HepG2 (cell line): ENCODE measurements around the gene MACROD2. TPM values are rescaled to one million over a fixed set of nuclear protein-coding genes. Genes with fewer than 3 reads are reported as not detected.

ENCODE experiments used
- ASH2L ChIP-seq: fragments of 300-600, 200-600 bp; sonication (generic); IDR thresholded peaks from 2 replicates; pipeline ENCODE4 v1.7.0; 2017; ENCODE audit warnings: low read depth, mild to moderate bottlenecking, moderate library complexity, mixed read lengths, low read length; ENCODE audit not compliant: insufficient read length
- GABPA ChIP-seq, 2 experiments: IDR thresholded peaks; 2 replicates each; pipeline ENCODE4 v1.6.1; 2011 to 2016; ENCODE audit warnings: low read depth in 2 of 2, low read length in 1 of 2, missing biosample characterization in 1 of 2, missing genetic modification characterization in 1 of 2
- IRF2 ChIP-seq: IDR thresholded peaks from 2 replicates; pipeline ENCODE4 v1.6.1; 2018; ENCODE audit warnings: missing genetic modification reagents, missing compliant biosample characterization
- JUN ChIP-seq: sonication (generic); formaldehyde crosslinking; IDR thresholded peaks from 2 replicates; pipeline ENCODE4 v1.4.0; 2020; ENCODE audit warnings: mild to moderate bottlenecking, missing genetic modification reagents
- KAT8 ChIP-seq: IDR thresholded peaks from 2 replicates; pipeline ENCODE4 v1.6.1; 2016; ENCODE audit warnings: missing genetic modification reagents, missing compliant biosample characterization
- KLF13 ChIP-seq: sonication (generic); formaldehyde crosslinking; IDR thresholded peaks from 2 replicates; pipeline ENCODE4 v1.4.0; 2020; ENCODE audit warnings: mild to moderate bottlenecking, missing genetic modification reagents
- KLF15 ChIP-seq: sonication (generic); formaldehyde crosslinking; IDR thresholded peaks from 2 replicates; pipeline ENCODE4 v1.8.1; 2023; ENCODE audit warnings: borderline replicate concordance, mild to moderate bottlenecking, inconsistent platforms, missing genetic modification reagents, mixed read lengths
- MAFG ChIP-seq: sonication (generic); formaldehyde crosslinking; IDR thresholded peaks from 2 replicates; pipeline ENCODE4 v1.5.1; 2020; ENCODE audit warnings: mild to moderate bottlenecking, missing genetic modification reagents
- NR3C1 ChIP-seq: sonication (generic); formaldehyde crosslinking; IDR thresholded peaks from 2 replicates; pipeline ENCODE4 v1.4.0; 2020; ENCODE audit warnings: missing genetic modification reagents
- SRY ChIP-seq: sonication (generic); formaldehyde crosslinking; IDR thresholded peaks from 2 replicates; pipeline ENCODE4 v1.8.0; 2022; ENCODE audit warnings: mild to moderate bottlenecking, missing genetic modification reagents
- TARDBP ChIP-seq: sonication (generic); formaldehyde crosslinking; IDR thresholded peaks from 2 replicates; pipeline ENCODE4 v1.8.0; 2022; ENCODE audit warnings: mild to moderate bottlenecking, missing genetic modification reagents
- ZBTB7A ChIP-seq: sonication (generic); formaldehyde crosslinking; IDR thresholded peaks from 2 replicates; pipeline ENCODE4 v1.8.0; 2022; ENCODE audit warnings: mild to moderate bottlenecking, missing genetic modification reagents
- ZNF3 ChIP-seq: IDR thresholded peaks from 2 replicates; pipeline ENCODE4 v1.7.0; 2017; ENCODE audit warnings: inconsistent platforms
- ZNF614 ChIP-seq: IDR thresholded peaks from 2 replicates; pipeline ENCODE4 v1.6.1; 2018; ENCODE audit warnings: missing biosample characterization, missing genetic modification reagents, inconsistent platforms, borderline replicate concordance
- ZNF644 ChIP-seq: IDR thresholded peaks from 2 replicates; pipeline ENCODE4 v1.6.1; 2016; ENCODE audit warnings: low read depth
- polyA plus RNA-seq, 8 experiments: library from polyadenylated mRNA; depleted of rRNA in 3 of 8; stranded (reverse) in 7 of 8; unstranded in 1 of 8; fragments of >200 nt; fragmentation: Illumina TruSeq in 4 of 8; extraction: Trizol in 4 of 8; gene quantifications; 2 replicates each; pipeline versions ENCODE4 v1.2.1 to v1.2.3, GENCODE V29; 2011 to 2016; ENCODE audit warnings: low read depth in 4 of 8, missing spikeins in 1 of 8, mixed read lengths in 1 of 8; ENCODE audit not compliant: insufficient read depth in 1 of 8
- total RNA-seq, 5 experiments: library from RNA; depleted of rRNA; stranded (reverse); fragments of >200 nt; fragmentation: Illumina TruSeq; extraction: Trizol; gene quantifications; 2 replicates each; pipeline ENCODE4 v1.2.3, GENCODE V29; 2016; ENCODE audit warnings: low read depth in 1 of 5
- TF ChIP-seq, protein P1 (sequence below): sonication (generic); formaldehyde crosslinking; IDR thresholded peaks from 2 replicates; pipeline ENCODE4 v1.4.0; 2020; ENCODE audit warnings: missing genetic modification reagents, borderline replicate concordance
- TF ChIP-seq, protein P2 (sequence below): sonication (generic); formaldehyde crosslinking; IDR thresholded peaks from 2 replicates; pipeline ENCODE4 v1.5.1; 2020; ENCODE audit warnings: mild to moderate bottlenecking, moderate library complexity, missing genetic modification reagents
- TF ChIP-seq, protein P3 (sequence below): fragments of 450-650 bp; IDR thresholded peaks from 2 replicates; pipeline ENCODE4 v1.6.1; 2016
- TF ChIP-seq, protein P4 (sequence below): sonication (generic); formaldehyde crosslinking; IDR thresholded peaks from 2 replicates; pipeline ENCODE4 v1.8.0; 2022; ENCODE audit warnings: missing genetic modification reagents, mild to moderate bottlenecking, moderate library complexity, borderline replicate concordance

MACROD2 gene
- total and polyA plus RNA-seq, 2 of the 13 experiments (the other 11 are each of a cell fraction or from before 2014, with no cell fraction given), result 0.13 to 0.51 TPM

DNA sequence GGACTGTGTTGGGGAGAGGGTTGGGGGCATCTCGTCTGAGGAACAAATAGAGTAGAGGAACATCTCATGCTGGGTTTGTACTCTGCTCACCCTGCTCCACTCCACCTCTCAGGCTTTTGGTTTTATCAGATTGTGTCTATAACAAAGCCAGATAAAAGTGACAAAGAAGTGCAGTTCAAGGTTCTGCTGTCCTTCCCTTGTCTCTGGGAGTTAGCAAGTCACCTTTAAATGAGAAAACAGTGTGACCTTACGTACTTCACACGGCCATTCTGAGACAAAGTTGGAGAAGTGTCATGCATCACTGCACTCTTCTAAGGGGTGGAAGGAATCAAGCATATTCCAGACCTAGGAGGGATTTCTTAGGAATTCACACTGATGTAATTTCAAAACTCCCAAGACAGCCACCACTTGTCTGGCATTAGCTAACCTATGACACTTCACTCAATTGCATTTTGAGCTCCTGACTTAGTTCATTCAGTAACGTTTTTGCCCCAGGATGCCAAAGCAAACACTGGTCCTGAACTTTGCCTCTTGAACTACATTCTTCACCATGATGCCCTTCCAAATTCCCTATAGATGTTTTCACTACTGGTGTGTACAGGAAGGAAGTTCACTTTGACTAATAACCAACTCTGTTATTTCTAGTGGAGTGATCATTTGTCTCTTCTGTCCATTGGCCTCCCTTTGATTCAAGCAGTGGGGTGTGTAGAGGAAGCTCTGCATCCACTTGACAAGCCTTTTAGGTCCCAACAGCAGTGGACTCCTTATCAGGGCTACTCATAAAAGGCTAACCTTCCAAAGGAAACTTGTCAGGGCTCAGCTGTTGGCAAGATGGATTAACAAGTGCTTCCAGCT, 989.7 kb downstream of the MACROD2 start (continued):
- TF ChIP-seq IRF2 (CRISPR knock-in tag) (peak; percentile 98), SRY (no peak), NR3C1 (CRISPR knock-in tag) (no peak), KLF13 (CRISPR knock-in tag) (no peak), ASH2L (peak; percentile 98), KLF15 (CRISPR knock-in tag) (no peak), MAFG (CRISPR knock-in tag) (no peak), ZNF614 (CRISPR knock-in tag) (peak; percentile 99), ZBTB7A (CRISPR knock-in tag) (no peak), ZNF644 (peak; percentile 99), JUN (CRISPR knock-in tag) (peak; percentile 85), GABPA (IDR thresholded peaks at IDR 0.05; ENCODE audit: low read depth, low read length) (no peak), GABPA (CRISPR knock-in tag; IDR thresholded peaks at IDR 0.05; ENCODE audit: low read depth) (peak; percentile 83), TARDBP (peak; percentile 97), KAT8 (CRISPR knock-in tag) (peak; percentile 76; the same call in 1 of the 2 replicates), ZNF3 (CRISPR knock-in tag) (no peak; the same call in 1 of the 2 replicates)
- TF ChIP-seq, protein P1, sequence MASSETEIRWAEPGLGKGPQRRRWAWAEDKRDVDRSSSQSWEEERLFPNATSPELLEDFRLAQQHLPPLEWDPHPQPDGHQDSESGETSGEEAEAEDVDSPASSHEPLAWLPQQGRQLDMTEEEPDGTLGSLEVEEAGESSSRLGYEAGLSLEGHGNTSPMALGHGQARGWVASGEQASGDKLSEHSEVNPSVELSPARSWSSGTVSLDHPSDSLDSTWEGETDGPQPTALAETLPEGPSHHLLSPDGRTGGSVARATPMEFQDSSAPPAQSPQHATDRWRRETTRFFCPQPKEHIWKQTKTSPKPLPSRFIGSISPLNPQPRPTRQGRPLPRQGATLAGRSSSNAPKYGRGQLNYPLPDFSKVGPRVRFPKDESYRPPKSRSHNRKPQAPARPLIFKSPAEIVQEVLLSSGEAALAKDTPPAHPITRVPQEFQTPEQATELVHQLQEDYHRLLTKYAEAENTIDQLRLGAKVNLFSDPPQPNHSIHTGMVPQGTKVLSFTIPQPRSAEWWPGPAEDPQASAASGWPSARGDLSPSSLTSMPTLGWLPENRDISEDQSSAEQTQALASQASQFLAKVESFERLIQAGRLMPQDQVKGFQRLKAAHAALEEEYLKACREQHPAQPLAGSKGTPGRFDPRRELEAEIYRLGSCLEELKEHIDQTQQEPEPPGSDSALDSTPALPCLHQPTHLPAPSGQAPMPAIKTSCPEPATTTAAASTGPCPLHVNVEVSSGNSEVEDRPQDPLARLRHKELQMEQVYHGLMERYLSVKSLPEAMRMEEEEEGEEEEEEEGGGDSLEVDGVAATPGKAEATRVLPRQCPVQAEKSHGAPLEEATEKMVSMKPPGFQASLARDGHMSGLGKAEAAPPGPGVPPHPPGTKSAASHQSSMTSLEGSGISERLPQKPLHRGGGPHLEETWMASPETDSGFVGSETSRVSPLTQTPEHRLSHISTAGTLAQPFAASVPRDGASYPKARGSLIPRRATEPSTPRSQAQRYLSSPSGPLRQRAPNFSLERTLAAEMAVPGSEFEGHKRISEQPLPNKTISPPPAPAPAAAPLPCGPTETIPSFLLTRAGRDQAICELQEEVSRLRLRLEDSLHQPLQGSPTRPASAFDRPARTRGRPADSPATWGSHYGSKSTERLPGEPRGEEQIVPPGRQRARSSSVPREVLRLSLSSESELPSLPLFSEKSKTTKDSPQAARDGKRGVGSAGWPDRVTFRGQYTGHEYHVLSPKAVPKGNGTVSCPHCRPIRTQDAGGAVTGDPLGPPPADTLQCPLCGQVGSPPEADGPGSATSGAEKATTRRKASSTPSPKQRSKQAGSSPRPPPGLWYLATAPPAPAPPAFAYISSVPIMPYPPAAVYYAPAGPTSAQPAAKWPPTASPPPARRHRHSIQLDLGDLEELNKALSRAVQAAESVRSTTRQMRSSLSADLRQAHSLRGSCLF (CRISPR knock-in tag), result no peak
- TF ChIP-seq, protein P2, sequence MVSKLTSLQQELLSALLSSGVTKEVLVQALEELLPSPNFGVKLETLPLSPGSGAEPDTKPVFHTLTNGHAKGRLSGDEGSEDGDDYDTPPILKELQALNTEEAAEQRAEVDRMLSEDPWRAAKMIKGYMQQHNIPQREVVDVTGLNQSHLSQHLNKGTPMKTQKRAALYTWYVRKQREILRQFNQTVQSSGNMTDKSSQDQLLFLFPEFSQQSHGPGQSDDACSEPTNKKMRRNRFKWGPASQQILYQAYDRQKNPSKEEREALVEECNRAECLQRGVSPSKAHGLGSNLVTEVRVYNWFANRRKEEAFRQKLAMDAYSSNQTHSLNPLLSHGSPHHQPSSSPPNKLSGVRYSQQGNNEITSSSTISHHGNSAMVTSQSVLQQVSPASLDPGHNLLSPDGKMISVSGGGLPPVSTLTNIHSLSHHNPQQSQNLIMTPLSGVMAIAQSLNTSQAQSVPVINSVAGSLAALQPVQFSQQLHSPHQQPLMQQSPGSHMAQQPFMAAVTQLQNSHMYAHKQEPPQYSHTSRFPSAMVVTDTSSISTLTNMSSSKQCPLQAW, result peak; percentile 97
- TF ChIP-seq, protein P3, sequence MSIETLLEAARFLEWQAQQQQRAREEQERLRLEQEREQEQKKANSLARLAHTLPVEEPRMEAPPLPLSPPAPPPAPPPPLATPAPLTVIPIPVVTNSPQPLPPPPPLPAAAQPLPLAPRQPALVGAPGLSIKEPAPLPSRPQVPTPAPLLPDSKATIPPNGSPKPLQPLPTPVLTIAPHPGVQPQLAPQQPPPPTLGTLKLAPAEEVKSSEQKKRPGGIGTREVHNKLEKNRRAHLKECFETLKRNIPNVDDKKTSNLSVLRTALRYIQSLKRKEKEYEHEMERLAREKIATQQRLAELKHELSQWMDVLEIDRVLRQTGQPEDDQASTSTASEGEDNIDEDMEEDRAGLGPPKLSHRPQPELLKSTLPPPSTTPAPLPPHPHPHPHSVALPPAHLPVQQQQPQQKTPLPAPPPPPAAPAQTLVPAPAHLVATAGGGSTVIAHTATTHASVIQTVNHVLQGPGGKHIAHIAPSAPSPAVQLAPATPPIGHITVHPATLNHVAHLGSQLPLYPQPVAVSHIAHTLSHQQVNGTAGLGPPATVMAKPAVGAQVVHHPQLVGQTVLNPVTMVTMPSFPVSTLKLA, result no peak
- TF ChIP-seq, protein P4, sequence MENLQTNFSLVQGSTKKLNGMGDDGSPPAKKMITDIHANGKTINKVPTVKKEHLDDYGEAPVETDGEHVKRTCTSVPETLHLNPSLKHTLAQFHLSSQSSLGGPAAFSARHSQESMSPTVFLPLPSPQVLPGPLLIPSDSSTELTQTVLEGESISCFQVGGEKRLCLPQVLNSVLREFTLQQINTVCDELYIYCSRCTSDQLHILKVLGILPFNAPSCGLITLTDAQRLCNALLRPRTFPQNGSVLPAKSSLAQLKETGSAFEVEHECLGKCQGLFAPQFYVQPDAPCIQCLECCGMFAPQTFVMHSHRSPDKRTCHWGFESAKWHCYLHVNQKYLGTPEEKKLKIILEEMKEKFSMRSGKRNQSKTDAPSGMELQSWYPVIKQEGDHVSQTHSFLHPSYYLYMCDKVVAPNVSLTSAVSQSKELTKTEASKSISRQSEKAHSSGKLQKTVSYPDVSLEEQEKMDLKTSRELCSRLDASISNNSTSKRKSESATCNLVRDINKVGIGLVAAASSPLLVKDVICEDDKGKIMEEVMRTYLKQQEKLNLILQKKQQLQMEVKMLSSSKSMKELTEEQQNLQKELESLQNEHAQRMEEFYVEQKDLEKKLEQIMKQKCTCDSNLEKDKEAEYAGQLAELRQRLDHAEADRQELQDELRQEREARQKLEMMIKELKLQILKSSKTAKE (CRISPR knock-in tag), result peak; percentile 88
